ENCODE results near the gene ATP13A2.

GRCh38 chr1:16983649-16984048, 28.1 kb downstream of the ATP13A2 start:
- TF ChIP-seq CTCF (conservative IDR thresholded peaks at IDR 0.05; ENCODE audit: low read length) (no peak), EZH2phosphoT487 (IDR thresholded peaks at IDR 0.05; ENCODE audit: borderline replicate concordance) (no peak)

All from Loucy (cell line).